GM18951 (cell line): Measurements from ENCODE around the gene UBE2Q1.

Source experiments
- POLR2A ChIP-seq: IDR thresholded peaks from 4 replicates; pipeline ENCODE4 v1.6.1; 2011; ENCODE audit warnings: mild to moderate bottlenecking; ENCODE audit not compliant: insufficient read length, insufficient read depth; ENCODE audit errors: extremely low read depth
- in situ Hi-C: fragments of 300-500 bp; cut with MboI; formaldehyde crosslinking; loops from one replicate; pipeline ENCODE4 v1.12.0; 2022; ENCODE audit warnings: low sequenced_read_pairs, mixed read lengths, inconsistent platforms; ENCODE audit not compliant: unreplicated experiment

Gene UBE2Q1

DNA sequence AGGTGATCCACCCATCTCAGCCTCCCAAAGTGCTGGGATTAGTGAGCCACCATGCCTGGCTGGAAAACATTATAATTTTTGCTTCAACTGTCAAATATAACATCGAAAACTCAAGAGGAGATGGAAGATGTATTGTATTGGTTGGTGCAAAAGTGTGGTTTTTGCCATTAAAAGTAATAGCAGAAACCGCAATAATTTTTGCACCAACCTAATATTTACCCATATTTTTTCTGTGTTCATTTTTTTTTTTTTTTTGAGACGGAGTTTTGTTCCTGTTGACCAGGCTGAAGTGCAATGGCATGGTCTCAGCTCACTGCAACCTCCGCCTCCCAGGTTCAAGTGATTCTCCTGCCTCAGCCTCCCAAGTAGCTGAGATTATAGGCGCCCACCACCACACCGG lies 29.2 kb downstream of the UBE2Q1 start:
- TF ChIP-seq POLR2A = no peak
- in situ Hi-C loops = no loop called here

DNA sequence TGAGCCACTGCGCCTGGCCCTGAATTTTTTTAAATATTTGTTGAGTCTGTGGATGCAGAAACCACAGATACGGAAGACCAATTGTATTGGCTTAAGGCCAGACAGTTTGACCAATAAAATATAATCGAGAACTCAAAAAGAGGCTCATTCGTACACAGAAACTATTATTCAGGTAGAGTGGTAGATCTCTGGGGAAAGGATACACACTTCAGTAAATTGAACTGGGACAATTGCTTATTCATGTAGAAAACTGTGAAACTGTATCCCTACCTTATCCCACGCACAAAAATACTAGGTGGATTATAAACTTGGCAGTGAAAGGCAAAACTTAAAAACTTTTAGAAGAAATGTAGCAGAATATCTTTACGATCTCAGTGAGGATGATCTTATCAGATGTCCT lies 31.3 kb downstream of the UBE2Q1 start:
- TF ChIP-seq POLR2A = no peak

DNA sequence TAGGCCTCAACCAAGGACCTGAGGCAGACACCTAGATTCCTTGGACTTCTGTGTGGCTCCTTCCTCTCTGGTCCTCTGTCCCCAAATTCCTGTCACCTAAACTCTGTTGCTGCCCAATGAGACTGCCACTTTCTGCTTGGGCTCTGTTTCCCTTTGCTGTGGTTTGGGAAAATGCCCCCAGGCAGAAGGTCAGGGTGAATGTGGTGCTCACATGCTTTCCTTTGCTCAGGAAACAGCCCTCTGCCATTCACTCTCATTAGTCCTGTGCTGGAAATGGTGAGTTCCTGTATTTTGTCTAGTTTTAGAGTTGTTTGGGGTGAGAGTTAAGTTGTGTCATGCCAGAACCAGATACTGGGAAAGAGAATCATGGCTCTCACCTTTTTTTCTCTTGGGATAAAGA lies 33.6 kb downstream of the UBE2Q1 start:
- in situ Hi-C loops = no loop called here

More for the DNA sequence above, 31.3 kb downstream of the UBE2Q1 start:
- in situ Hi-C loops = no loop called here

DNA sequence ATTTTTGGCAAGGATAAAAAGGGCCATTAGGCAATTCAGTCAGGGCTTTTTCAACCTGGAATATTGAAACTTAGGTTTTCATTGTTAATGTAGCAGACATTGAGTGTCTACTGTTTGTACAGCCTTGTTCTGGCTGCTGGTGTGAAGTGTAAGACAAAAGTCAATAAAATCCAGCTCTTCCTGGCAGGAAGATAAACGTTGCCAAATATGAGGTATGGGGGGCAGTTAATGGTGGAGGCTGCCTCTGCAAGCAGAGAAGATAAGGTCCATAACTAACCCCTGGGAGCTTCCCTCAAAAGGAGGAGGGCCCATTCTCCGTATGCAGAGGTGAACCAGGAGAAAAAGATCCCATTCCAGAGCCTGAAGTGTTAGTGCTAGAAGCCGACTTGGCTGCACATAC lies 36.8 kb downstream of the UBE2Q1 start:
- TF ChIP-seq POLR2A = no peak
- in situ Hi-C loops = no loop called here

More for the DNA sequence above, 33.6 kb downstream of the UBE2Q1 start:
- TF ChIP-seq POLR2A = no peak

GRCh38 chr1:154520333-154520732 lies 38.1 kb downstream of the UBE2Q1 start:
- in situ Hi-C loops = no loop called here
- no peak for TF ChIP-seq POLR2A

DNA sequence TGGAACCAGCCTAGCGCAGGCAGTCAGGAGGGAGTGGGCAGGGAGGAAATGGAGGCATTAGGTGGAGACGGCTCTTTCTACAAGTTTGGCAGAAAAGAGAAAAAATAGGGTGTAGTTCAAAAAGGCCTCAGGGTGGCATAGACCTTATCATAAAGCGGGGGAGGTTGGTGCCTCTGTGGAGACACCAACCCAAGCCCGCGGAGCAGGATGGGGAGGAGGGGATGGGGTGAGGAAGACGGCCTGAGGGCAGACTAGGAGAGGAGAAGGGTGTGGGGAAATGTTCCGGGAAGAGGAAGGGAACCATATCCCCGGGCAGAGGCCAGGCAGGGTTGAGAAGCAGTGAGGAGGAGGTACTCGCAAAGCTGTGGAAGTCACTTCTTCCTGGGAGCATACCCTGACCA lies 38.9 kb downstream of the UBE2Q1 start:
- no peak for TF ChIP-seq POLR2A
- in situ Hi-C loops = no loop called here

- in situ Hi-C loops = no loop called here
- no peak for TF ChIP-seq POLR2A
These were observed 40.8 kb downstream of the UBE2Q1 start for GRCh38 chr1:154517661-154518060.

GRCh38 chr1:154514066-154514553 lies 44.4 kb downstream of the UBE2Q1 start:
- in situ Hi-C loops = no loop called here
- no peak for TF ChIP-seq POLR2A

- in situ Hi-C loops = no loop called here
- TF ChIP-seq POLR2A = no peak
These were observed 45.7 kb downstream of the UBE2Q1 start for GRCh38 chr1:154512760-154513159.

- TF ChIP-seq POLR2A = no peak
- in situ Hi-C loops = no loop called here
These were observed 54.6 kb downstream of the UBE2Q1 start for GRCh38 chr1:154503898-154504297.

DNA sequence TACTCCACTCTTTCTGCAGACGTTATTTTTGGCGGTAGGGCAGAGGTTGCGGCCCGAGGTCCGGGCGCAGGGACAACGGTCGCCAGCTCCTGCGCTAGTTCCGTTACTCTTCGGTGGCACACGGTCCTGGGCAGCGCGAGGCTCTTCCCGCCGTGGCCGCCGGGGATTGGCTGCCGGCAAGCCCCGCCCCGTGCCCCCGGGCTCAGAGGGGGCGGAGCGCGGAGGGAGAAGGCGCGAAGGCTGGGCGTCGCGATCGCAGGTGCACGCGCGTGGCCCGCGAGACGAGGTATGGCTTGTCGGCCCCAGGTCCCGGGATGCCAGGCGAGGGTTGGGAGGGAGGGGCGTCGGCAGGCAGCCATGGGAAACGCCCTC lies 55.7 kb downstream of the UBE2Q1 start:
- in situ Hi-C loops = no loop called here
- TF ChIP-seq POLR2A = no peak

- TF ChIP-seq POLR2A = no peak
- in situ Hi-C loops = no loop called here
These were observed 56.3 kb downstream of the UBE2Q1 start, which contains the start of the genes SHE and TDRD10 for GRCh38 chr1:154502066-154502743. Gene SHE (minus strand): TSS chr1:154502412. CDS start chr1:154502026, 386 bp downstream. Gene TDRD10 (plus strand): TSS chr1:154502219. CDS start chr1:154506904, 4,685 bp downstream.

- TF ChIP-seq POLR2A = no peak
- in situ Hi-C loops = no loop called here
These were observed 56.9 kb downstream of the UBE2Q1 start for GRCh38 chr1:154501423-154502065.

GRCh38 chr1:154500533-154500932 lies 57.9 kb downstream of the UBE2Q1 start:
- no peak for TF ChIP-seq POLR2A
- in situ Hi-C loops = no loop called here
